GM18861 (cell line): ENCODE data around the gene DLG1.
"Not testable (repeated sequence)": the region's sequence is repeated elsewhere in the genome, so short reads cannot be mapped to it uniquely, and the experiment has no call there.

ENCODE experiments used
- ATAC-seq: cut with Tn5 transposase; IDR thresholded peaks from one replicate; pipeline ENCODE4 v1.9.1; 2021; ENCODE audit not compliant: unreplicated experiment

Gene DLG1

GRCh38 chr3:197292083-197292646, 6.2 kb downstream of the DLG1 start:
- ATAC-seq: no peak

GRCh38 chr3:197289726-197290125, 8.7 kb downstream of the DLG1 start:
- ATAC-seq: no peak

- ATAC-seq: no peak
Observed at GRCh38 chr3:197286678-197287077, 11.7 kb downstream of the DLG1 start.

GRCh38 chr3:197285557-197285956, 12.9 kb downstream of the DLG1 start:
- no peak for ATAC-seq

GRCh38 chr3:197283045-197283444, 15.4 kb downstream of the DLG1 start:
- ATAC-seq: no peak

- ATAC-seq: no peak
Observed at GRCh38 chr3:197281849-197282248, 16.6 kb downstream of the DLG1 start.

GRCh38 chr3:197280156-197280555, 18.3 kb downstream of the DLG1 start:
- no peak for ATAC-seq

- no peak for ATAC-seq
Observed at GRCh38 chr3:197278933-197279332, 19.5 kb downstream of the DLG1 start.

DNA sequence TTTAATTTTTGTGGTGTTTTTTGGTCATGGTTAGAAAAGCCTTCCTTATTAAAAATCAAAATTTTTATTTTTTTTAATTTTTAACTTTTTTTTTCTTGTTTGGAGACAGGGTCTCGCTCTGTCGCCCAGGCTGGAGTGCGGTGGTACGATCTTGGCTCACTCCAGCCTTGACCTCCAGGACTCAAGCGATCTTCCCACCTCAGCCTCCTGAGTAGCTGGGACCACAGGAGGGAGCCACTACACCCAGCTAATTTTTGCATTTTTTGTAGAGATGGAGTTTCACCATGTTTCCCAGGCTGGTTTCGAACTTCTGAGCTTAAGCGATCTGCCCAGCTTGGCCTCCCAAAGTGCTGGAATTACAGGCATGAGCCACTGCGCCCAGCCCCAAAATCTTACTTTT, 21.6 kb downstream of the DLG1 start:
- not testable (repeated sequence) for ATAC-seq

DNA sequence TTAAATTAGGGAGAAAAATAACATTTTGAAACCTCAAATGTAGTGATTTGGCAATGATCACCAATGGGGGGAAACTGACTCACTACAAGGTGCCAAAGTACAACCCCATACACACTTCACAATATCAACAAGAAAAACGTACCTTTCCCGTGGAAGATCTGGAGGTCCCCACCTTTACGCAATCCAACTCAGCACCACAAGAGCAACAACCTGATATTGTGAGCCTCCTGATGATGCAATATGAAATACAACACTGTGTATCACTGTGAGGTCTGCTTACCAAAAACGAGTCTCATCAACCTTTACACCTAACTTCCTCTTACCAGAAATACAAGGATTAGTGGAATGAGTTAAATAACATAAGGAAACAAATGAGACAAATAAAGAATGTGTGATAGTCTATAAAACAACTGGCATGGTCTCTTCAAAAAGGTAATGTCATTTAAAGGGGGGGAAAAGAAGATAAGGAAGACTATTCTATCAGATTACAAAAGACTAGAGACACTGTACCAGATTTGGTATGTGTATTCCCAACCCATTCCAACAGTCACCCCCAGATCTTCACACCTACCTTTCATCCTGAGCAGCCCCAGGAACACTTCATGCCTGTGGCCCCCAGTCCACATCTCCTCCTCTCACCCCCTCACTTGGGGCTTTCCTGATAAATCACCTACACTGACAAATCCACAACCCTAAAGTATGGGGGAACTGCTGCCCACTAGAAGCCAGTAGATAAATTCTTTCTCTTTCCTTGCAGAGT, 27.7 kb downstream of the DLG1 start:
- ATAC-seq: no peak

GRCh38 chr3:197269024-197269423, 29.4 kb downstream of the DLG1 start:
- ATAC-seq: no peak

DNA sequence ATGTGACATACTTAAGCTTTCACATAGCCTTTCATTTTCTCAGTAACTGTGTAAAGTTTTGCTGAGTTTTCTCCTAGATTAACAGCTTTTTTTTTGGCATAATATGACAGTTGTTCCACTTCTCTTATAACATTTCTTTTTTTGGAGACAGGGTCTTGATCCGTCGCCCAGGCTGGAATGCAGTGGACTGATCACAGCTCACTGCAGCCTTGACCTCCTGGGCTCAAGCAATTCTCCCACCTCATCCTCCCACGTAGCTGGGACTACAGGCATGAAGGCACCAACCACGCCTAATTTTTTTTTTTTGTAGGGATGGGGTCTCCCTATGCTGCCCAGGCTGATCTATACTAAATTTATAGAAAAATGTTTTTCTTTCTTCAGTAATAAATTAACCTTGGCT, 30.1 kb downstream of the DLG1 start:
- no peak for ATAC-seq

- no peak for ATAC-seq
Observed at GRCh38 chr3:197266331-197266730, 32.1 kb downstream of the DLG1 start.

DNA sequence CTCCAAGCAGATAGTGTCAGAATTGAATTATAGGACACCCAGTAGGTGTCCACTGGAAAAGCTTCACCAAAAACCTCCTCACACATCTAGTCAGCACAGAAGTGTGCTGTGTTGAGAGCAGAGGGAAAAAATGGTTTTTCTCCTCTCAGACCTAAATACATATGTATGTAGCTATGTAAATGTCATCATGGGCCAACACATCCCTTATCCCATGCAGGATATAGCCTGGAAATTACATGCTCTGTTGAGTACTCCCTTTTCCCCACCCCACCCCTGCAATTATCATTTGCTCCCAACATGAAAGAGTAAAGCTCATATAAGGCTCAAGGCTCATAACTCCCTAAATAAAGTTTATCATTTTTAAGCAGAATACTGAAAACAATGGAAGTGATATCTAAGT, 35.7 kb downstream of the DLG1 start:
- ATAC-seq: no peak

DNA sequence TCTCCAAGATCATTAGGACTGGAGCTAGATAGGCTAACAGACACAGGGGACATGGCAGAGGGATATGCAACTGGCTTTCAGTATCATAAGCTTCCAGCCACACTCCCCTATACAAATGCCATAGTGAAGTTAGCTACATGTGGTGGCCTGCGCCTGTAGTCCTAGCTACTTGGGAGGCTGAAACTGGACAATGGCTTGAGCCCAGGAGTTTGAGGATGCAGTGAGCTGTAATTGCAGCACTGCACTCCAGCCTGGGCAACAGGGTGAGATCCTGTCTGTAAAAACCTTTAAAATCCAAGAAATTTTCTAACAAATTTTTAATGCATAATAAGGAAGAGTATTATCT, 37.3 kb downstream of the DLG1 start:
- ATAC-seq: no peak

DNA sequence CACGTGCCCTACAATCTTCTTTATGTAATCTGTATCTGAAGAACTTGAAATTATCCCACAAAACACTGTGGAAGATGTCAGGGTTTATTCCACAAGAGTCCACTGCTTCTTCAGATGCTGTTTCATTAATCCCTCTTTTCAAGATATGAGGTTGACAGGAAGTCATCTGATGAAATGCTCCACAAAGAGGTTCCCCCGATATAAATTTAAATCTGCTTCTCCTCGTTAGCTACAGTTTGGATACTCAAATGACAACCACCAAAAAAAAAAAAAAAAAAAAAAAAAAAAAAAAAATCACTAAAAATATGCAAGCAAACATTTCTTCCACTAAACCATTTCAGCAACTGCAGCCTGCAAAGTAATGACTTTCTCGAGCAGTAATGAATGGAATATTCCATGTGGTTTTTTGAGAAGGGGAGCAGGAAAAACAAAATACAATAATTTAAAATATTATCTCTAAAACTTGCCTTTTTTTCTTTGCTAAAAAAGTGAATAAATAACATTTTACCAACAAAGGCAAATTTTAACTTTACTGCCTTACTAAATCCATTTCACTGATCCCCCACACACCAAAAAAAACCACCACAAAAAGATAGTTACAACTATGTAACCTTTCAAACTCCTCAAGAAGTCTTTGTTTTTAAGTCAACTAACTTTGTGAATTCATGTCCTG, 37.8 kb downstream of the DLG1 start:
- no peak for ATAC-seq

DNA sequence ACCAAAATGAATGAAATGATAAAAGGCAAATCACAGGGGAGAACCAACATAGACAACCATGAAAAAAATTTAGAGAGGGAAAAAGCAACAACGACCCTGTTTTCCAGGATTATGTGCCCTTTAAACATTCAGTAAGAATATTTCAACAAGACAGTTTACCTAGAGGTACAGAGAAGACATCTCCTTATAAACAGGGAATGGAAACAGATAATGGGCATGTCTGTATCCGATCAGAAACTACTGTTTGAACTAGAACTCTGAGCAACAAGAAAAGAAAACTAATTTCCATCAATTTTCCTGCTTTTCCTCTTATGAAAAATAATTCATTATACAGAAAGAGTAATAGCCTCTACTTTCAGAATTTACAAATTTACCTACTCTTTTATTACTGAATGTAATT, 39.3 kb downstream of the DLG1 start:
- ATAC-seq: no peak

GRCh38 chr3:197258168-197258755, 40.1 kb downstream of the DLG1 start:
- no peak for ATAC-seq

GRCh38 chr3:197257711-197258110, 40.7 kb downstream of the DLG1 start:
- ATAC-seq: no peak

GRCh38 chr3:197256836-197257444, 41.5 kb downstream of the DLG1 start:
- ATAC-seq: no peak

DNA sequence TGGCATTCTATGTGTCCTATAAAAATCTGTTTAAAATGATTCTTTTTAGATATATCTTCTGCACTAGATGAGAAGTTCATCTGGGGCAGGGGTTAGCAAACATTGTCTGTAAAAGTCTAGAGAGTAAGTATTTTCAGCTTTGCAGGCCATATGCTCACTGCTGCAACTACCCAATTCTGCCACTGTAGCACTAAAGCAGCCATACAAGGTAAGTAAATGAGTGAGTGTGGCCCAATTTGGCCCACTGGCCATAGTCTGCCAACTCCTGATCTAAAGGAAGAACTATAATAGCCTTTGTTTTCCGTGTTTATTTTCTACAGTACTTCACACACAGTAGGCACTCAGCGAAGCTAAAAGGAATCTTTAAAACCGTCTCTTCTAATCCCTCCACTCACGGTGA, 42.3 kb downstream of the DLG1 start:
- ATAC-seq: no peak
